IPS DF 6.9 (cell line): ENCODE results near the gene CAMSAP1.

Source experiments
- DNase-seq: peaks from one replicate; pipeline ENCODE4 v3.0.0-alpha.2; 2013; ENCODE audit warnings: low read depth, low spot score
- H3K27ac ChIP-seq: one replicate; pipeline ENCODE4 v1.5.1; 2013; ENCODE audit warnings: low read length, control low read depth
- H3K27me3 ChIP-seq: 2 replicates; pipeline ENCODE4 v1.6.1; 2013; ENCODE audit warnings: mild to moderate bottlenecking, low read length; ENCODE audit not compliant: control insufficient read depth, insufficient read depth
- H3K36me3 ChIP-seq: 2 replicates; pipeline ENCODE4 v1.6.1; 2013; ENCODE audit warnings: low read length; ENCODE audit not compliant: control insufficient read depth, insufficient read depth
- H3K4me1 ChIP-seq: 2 replicates; pipeline ENCODE4 v1.6.1; 2013; ENCODE audit warnings: low read length; ENCODE audit not compliant: control insufficient read depth, insufficient read depth
- H3K4me3 ChIP-seq: 2 replicates; pipeline ENCODE4 v1.5.1; 2013; ENCODE audit warnings: mild to moderate bottlenecking, low read length
- H3K9me3 ChIP-seq: 2 replicates; pipeline ENCODE4 v1.6.1; 2013; ENCODE audit warnings: low read length, inconsistent platforms; ENCODE audit not compliant: control insufficient read depth, insufficient read depth
- WGBS: extraction: QIAGEN DNeasy Blood & Tissue Kit; methylation state at CpG from one replicate; pipeline ENCODE4 v1.1.7; 2013; ENCODE audit warnings: mixed read lengths, missing lambda C conversion rate; ENCODE audit not compliant: insufficient read length, insufficient coverage; 5-methylcytosine and 5-hydroxymethylcytosine counted together

The CAMSAP1 gene

DNA sequence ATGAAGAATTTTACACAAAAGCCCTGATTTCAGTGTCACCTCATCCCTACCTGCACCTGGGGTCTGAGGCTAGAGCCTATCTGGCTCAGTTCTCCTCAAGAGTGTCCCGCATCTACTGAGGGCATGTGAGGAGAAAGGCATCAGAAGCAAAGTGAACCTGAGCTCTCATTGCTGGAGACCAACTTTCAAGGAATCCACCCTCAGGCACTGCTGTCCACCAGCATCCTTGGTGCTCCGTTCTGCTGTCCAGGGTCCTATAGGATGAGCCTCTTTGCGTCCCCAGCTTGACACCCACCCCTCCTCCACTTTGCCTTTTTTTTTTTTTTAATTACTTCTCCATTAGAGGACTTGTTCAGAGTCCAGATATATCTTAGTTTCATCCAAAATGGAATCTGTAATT, 49.5 kb downstream of the CAMSAP1 start:
- H3K36me3 ChIP-seq = peaks cover 5% of the 10 kb centered on the region; the same call in 1 of the 2 replicates
- H3K27ac ChIP-seq = no peak overlapping the region
- no peaks in the 10 kb centered on the region for H3K27me3 ChIP-seq
- no peaks in the 10 kb centered on the region for H3K4me1 ChIP-seq
- H3K9me3 ChIP-seq = no peaks in the 10 kb centered on the region
- no peak overlapping the region for H3K4me3 ChIP-seq
- no peak for DNase-seq
- no CpG with 5 or more reads among the region's 3 CpGs for WGBS

DNA sequence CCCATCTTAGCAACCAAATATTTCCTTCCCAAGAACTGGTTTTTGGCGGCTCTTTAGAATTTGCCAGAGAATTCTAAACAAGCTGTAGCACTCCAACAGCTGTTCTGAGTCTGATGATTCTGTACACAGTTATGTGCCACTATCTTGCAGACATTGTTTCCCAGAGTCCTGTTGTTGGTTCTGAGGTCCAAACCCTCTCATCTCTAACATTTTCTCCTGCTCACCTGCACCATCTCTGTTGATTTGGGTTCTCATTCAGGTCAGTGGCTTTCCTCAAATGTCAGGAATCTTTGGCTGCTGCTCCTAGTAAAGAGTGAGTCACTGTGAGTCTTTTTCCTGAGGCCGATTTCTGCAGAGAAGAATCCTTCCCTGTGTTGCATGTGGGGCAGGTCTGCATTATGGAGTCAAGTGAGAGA, 50.0 kb downstream of the CAMSAP1 start:
- DNase-seq = no peak
- Histone ChIP-seq H3K27me3 (no peaks in the 10 kb centered on the region), H3K9me3 (no peaks in the 10 kb centered on the region), H3K27ac (no peak overlapping the region), H3K36me3 (peaks cover 5% of the 10 kb centered on the region; the same call in 1 of the 2 replicates), H3K4me1 (no peaks in the 10 kb centered on the region), H3K4me3 (no peak overlapping the region)
- WGBS = no CpG with 5 or more reads among the region's 2 CpGs

DNA sequence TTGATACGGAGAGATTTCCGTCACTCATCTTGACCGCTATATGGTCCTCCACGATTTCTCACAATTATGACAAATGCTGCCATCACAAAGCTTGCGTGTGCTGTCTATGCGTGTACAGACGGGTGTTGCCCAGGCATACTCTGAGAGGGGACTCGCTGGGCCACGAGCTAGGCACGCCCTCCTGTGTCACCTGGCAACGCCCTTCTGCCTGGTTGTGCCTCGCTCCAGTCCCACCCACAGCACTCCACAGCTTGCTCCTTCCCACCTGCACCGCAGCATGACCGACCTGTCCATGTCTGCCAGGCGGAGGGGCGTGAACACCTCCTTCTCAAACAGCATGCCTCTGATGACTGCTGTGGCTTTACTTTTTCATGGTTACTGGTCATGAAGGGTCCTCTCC, 55.6 kb downstream of the CAMSAP1 start:
- peak overlapping the region; percentile 37 for H3K27ac ChIP-seq
- no CpG with 5 or more reads among the region's 16 CpGs for WGBS

DNA sequence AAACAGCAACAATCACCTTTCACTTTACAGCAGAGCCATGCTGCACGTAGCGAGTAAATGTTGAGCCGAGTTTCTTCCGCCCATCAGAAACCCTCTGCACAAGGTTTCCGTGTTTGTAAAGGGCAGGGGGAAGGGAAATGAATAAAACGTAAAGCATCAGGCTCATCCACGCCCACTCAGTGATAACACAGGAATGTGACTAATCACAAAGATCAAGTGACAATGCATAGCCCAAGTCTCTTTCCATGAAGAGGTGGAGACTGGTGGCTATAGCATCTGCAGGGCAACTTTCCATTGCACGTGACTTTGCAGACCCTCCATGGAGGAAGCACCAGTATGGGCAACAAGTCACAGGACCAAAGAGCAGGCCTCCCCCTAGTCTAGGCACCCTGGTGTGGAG, 56.6 kb downstream of the CAMSAP1 start:
- DNase-seq = no peak
- peaks cover 9% of the 10 kb centered on the region; the same call in 1 of the 2 replicates for H3K36me3 ChIP-seq
- H3K27me3 ChIP-seq = no peaks in the 10 kb centered on the region
- H3K4me1 ChIP-seq = peaks cover 4% of the 10 kb centered on the region; the same call in 1 of the 2 replicates
- no CpG with 5 or more reads among the region's 8 CpGs for WGBS
- H3K27ac ChIP-seq = no peak overlapping the region
- no peak overlapping the region for H3K4me3 ChIP-seq
- no peaks in the 10 kb centered on the region for H3K9me3 ChIP-seq

More for the DNA sequence above, 55.6 kb downstream of the CAMSAP1 start:
- Histone ChIP-seq H3K4me1 (peaks cover 4% of the 10 kb centered on the region; the same call in 1 of the 2 replicates), H3K9me3 (no peaks in the 10 kb centered on the region), H3K4me3 (no peak overlapping the region), H3K27me3 (no peaks in the 10 kb centered on the region), H3K36me3 (peaks cover 12% of the 10 kb centered on the region; the same call in 1 of the 2 replicates)
- DNase-seq = no peak

DNA sequence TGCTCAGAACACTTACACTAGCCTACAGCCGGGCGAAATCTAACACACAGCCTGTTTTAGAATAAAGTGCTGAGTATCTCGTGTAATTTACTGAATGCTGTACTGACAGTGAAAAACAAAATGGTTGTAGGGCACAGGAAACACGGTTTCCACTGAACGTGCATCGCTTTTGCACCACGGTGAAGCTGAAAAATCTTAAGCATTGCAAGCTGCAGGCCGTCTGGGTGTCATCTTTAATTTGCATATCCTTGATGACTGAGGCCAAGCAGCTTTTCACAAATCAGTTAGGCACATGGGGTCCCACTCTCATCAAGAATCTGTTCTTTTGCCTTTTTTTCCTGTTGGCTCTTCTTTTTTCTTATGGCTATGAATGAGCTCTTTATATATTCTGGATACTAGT, 58.2 kb downstream of the CAMSAP1 start:
- H3K9me3 ChIP-seq = no peaks in the 10 kb centered on the region
- no peaks in the 10 kb centered on the region for H3K27me3 ChIP-seq
- no peak overlapping the region for H3K4me3 ChIP-seq
- whole genome bisulfite sequencing = no CpG with 5 or more reads among the region's 8 CpGs
- peaks cover 9% of the 10 kb centered on the region; the same call in 1 of the 2 replicates for H3K36me3 ChIP-seq
- H3K4me1 ChIP-seq = peaks cover 4% of the 10 kb centered on the region; the same call in 1 of the 2 replicates
- no peak overlapping the region for H3K27ac ChIP-seq
- DNase-seq = no peak

DNA sequence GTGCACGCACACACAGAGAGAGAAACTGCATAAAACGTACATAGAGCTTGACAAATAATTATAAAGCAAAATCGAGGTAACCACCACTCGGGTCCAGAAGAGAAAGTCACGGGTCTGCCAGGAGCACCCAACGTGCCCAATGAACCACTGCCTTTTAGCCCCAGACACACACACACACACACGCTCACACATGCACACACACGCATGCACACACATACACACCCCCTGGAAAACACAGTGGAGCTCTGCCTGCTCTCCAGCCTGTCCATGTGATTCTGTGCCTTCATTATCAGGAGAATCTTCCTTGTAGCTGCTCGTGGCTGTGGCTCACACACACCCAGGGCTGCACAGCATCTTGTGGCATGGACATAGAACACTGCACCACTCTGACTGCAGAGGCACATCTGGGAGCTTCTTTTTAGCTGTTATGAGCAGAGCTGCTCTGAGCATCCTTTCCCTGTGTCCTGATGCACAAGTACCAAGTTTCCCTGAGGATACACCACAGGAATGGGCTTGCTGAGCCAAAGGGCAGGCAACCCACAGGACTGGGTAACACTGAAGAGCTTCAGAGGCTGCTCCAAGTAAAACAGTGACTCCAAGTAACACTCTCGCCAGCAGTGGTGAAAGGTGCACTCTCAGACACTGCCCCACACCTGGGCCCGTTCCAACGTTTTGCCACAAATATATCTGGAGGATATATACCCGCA, 58.9 kb downstream of the CAMSAP1 start:
- no CpG with 5 or more reads among the region's 13 CpGs for WGBS
- Histone ChIP-seq H3K36me3 (peaks cover 9% of the 10 kb centered on the region; the same call in 1 of the 2 replicates), H3K27me3 (no peaks in the 10 kb centered on the region), H3K4me1 (peaks cover 4% of the 10 kb centered on the region; the same call in 1 of the 2 replicates), H3K27ac (no peak overlapping the region), H3K9me3 (no peaks in the 10 kb centered on the region), H3K4me3 (no peak overlapping the region)
- no peak for DNase-seq

DNA sequence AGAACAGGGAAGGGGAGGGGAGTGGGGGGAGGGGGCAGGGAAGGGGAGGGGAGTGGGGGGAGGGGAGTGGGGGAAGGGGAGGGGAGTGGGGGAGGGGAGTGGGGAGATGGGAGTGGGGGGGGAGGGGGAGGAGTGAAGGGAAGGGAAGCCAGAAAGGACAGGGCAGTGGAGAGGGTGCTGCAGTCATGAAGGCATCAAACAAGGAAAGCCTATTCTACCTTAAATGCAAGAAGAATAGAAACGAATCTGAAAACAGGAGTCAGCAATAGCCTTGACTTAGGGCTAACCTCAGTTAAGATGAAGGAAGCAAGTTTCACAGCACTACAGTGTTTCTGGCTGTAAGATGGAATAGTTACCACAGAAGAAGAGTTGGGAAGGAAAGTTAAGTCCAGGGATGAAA, 59.5 kb downstream of the CAMSAP1 start:
- DNase-seq = no peak
- no peak overlapping the region for H3K4me3 ChIP-seq
- peaks cover 9% of the 10 kb centered on the region; the same call in 1 of the 2 replicates for H3K36me3 ChIP-seq
- H3K27me3 ChIP-seq = no peaks in the 10 kb centered on the region
- H3K9me3 ChIP-seq = no peaks in the 10 kb centered on the region
- H3K27ac ChIP-seq = no peak overlapping the region
- WGBS = no CpG with 5 or more reads among the region's 1 CpG
- H3K4me1 ChIP-seq = peaks cover 4% of the 10 kb centered on the region; the same call in 1 of the 2 replicates

DNA sequence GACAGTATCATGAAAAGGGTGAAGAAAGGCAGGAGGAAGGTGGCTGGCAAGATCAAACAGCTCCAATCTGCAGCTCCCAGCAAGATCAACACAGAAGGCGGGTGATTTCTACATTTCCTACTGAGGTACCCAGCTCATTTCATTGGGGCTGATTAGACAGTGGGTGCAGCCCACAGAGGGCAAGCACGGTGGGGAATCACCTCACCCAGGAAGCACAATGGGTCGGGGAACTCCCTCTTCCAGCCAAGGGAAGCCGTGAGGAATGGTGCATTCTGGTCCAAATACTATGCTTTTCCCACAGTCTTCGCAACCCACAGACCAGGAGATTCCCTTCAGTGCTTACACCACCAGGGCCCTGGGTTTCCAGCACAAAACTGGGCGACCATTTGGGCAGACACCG, 66.8 kb downstream of the CAMSAP1 start:
- DNase-seq = no peak
- no CpG with 5 or more reads among the region's 7 CpGs for WGBS
- Histone ChIP-seq H3K27ac (no peak overlapping the region), H3K27me3 (no peaks in the 10 kb centered on the region), H3K9me3 (no peaks in the 10 kb centered on the region), H3K4me1 (peaks cover 6% of the 10 kb centered on the region), H3K36me3 (no peaks in the 10 kb centered on the region), H3K4me3 (no peak overlapping the region)

DNA sequence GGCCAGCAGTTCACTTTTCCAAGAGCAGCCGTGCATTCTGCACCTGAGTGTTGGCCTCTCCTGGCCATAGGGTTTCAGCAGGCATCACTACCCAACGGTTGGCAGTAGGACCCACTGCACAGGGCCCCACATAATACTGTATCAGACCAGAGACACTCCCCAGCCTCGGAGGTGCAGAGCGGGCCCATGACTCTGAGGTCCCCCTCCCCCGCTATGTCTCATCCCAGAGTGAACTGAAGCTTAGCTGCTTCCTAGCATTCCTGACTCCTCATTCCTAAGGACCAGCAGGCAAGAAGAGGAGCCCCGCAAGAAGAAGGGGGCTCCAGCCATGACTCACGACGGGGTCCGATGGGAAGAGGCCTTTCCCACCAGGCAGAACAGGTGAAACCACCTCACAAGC, 67.2 kb downstream of the CAMSAP1 start:
- no CpG with 5 or more reads among the region's 9 CpGs for WGBS
- Histone ChIP-seq H3K4me3 (no peak overlapping the region), H3K36me3 (no peaks in the 10 kb centered on the region), H3K4me1 (peaks cover 6% of the 10 kb centered on the region), H3K27me3 (no peaks in the 10 kb centered on the region), H3K9me3 (no peaks in the 10 kb centered on the region), H3K27ac (no peak overlapping the region)
- DNase-seq = no peak

DNA sequence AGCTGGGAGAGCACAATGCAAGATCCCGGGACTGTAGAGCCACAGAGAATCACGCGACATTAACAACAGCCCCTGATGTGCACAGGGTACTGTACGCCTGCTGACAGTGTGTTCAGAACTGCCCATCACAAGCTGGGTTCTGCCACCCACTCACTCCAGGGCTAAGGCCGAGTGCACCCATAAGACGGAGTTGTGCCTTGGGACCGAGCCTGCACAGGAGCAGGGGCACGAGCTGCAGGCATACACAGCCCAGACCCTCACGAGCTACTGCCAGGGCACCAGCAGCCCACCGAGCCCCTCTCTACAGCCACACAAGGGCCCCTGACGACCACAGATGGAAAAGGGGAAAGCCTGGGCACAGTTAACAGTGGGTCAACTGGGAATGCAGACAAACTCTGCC, 67.8 kb downstream of the CAMSAP1 start:
- Histone ChIP-seq H3K27me3 (no peaks in the 10 kb centered on the region), H3K9me3 (no peaks in the 10 kb centered on the region), H3K27ac (no peak overlapping the region), H3K36me3 (no peaks in the 10 kb centered on the region), H3K4me3 (no peak overlapping the region), H3K4me1 (peaks cover 6% of the 10 kb centered on the region)
- no CpG with 5 or more reads among the region's 11 CpGs for WGBS
- DNase-seq = no peak

DNA sequence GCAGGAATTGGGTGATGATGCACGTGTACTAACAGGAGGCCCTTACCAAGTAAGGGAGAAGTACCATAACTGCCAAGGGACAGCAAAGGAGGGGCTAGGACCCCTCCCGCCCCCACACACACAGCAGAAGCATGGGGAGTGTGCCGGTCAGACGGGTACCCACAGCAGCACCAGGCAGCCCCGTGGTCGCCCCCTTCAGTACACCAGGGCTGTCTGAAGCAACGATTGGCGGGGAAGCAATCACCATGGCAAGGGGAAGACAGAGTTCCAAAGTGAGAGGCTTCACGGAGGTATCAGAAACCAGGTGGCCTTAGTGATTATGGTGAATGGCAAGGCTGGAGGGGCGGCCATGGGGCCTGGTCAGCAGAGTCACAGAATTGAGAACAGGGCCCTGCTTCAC, 72.2 kb downstream of the CAMSAP1 start:
- WGBS = no CpG with 5 or more reads among the region's 10 CpGs
- no peaks in the 10 kb centered on the region for H3K36me3 ChIP-seq

More for the DNA sequence above, 72.2 kb downstream of the CAMSAP1 start:
- Histone ChIP-seq H3K4me1 (peaks cover 1% of the 10 kb centered on the region; the same call in 1 of the 2 replicates), H3K27me3 (no peaks in the 10 kb centered on the region), H3K9me3 (no peaks in the 10 kb centered on the region), H3K27ac (no peak overlapping the region), H3K4me3 (no peak overlapping the region)
- DNase-seq = no peak
